SK-N-SH (cell line): Measurements from ENCODE around the gene CDKAL1.

Source experiments
- FOSL2 ChIP-seq: IDR thresholded peaks from 2 replicates; pipeline ENCODE4 v1.4.0; 2012; ENCODE audit warnings: low read depth, mild to moderate bottlenecking, moderate library complexity, borderline replicate concordance
- JUND ChIP-seq: IDR thresholded peaks from 2 replicates; pipeline ENCODE4 v1.4.0; 2012
- MEF2A ChIP-seq: IDR thresholded peaks from 2 replicates; pipeline ENCODE4 v1.4.0; 2012; ENCODE audit warnings: low read depth, borderline replicate concordance
- RXRA ChIP-seq: IDR thresholded peaks from 2 replicates; pipeline ENCODE4 v1.4.0; 2012; ENCODE audit warnings: low read depth, mild to moderate bottlenecking, borderline replicate concordance
- TF ChIP-seq, protein P1 (sequence below): fragments of 200-600 bp; sonication (generic); IDR thresholded peaks from 2 replicates; pipeline ENCODE4 v1.6.1; 2017; ENCODE audit warnings: antibody characterized with exemption, mild to moderate bottlenecking, moderate library complexity
- TF ChIP-seq, protein P2 (sequence below): fragments of 150-350 bp; IDR thresholded peaks from 2 replicates; pipeline ENCODE4 v1.6.1; 2017; ENCODE audit warnings: antibody characterized with exemption, low read length, low read depth, borderline replicate concordance

DNA sequence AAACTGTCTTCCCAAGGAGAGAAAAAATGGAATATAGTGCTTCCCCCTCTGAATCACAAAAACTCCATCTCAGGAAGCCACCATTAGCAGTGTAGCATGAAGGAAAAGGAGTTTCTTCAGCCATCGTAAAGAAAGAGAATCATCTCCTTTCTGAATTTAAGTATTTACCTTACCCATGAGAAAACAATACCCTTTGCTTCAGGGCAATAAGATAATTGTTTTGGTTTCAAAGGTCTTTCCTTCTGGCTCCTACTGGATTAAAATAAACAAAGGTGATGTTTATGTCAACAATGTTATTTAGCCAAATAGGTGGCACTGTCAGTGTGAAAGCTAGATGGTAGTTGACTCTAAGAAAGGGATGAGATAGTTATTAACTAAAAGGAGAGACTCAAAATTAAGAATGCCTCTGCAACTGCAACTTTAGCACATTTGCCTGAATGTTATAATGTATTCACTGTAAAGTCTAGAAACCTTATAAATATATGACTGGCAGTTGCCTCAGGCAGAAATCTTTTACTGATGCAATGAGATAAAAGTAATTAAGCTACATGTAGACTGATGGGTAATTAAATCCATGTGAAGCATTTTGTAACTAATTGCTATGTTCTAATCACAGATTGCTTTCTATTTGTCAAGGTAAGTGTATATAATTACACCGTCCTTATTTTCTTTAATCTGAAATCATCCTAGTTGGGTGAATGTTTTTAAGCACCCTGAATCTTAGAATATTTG is 399.0 kb downstream of the CDKAL1 start:
- TF ChIP-seq MEF2A: no peak
- TF ChIP-seq, protein P1, sequence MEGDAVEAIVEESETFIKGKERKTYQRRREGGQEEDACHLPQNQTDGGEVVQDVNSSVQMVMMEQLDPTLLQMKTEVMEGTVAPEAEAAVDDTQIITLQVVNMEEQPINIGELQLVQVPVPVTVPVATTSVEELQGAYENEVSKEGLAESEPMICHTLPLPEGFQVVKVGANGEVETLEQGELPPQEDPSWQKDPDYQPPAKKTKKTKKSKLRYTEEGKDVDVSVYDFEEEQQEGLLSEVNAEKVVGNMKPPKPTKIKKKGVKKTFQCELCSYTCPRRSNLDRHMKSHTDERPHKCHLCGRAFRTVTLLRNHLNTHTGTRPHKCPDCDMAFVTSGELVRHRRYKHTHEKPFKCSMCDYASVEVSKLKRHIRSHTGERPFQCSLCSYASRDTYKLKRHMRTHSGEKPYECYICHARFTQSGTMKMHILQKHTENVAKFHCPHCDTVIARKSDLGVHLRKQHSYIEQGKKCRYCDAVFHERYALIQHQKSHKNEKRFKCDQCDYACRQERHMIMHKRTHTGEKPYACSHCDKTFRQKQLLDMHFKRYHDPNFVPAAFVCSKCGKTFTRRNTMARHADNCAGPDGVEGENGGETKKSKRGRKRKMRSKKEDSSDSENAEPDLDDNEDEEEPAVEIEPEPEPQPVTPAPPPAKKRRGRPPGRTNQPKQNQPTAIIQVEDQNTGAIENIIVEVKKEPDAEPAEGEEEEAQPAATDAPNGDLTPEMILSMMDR: no peak
- no peak for TF ChIP-seq FOSL2
- no peak for TF ChIP-seq JUND
- TF ChIP-seq RXRA: no peak
- TF ChIP-seq, protein P2, sequence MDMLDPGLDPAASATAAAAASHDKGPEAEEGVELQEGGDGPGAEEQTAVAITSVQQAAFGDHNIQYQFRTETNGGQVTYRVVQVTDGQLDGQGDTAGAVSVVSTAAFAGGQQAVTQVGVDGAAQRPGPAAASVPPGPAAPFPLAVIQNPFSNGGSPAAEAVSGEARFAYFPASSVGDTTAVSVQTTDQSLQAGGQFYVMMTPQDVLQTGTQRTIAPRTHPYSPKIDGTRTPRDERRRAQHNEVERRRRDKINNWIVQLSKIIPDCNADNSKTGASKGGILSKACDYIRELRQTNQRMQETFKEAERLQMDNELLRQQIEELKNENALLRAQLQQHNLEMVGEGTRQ: no peak
